CD1c-positive myeloid dendritic cell (primary cell): ENCODE results near the gene TOR3A.
A peak's percentile ranks its signal among the peaks of the same experiment; 100 is the strongest.
"Not testable (repeated sequence)": the region's sequence is repeated elsewhere in the genome, so short reads cannot be mapped to it uniquely, and the experiment has no call there.

Experiments used
- DNase-seq: peaks from one replicate; pipeline ENCODE4 v3.0.0-alpha.2; 2016; ENCODE audit errors: extremely low spot score

TOR3A gene

GRCh38 chr1:179107706-179108629 is 26.1 kb downstream of the TOR3A start:
- DNase-seq = no peak

DNA sequence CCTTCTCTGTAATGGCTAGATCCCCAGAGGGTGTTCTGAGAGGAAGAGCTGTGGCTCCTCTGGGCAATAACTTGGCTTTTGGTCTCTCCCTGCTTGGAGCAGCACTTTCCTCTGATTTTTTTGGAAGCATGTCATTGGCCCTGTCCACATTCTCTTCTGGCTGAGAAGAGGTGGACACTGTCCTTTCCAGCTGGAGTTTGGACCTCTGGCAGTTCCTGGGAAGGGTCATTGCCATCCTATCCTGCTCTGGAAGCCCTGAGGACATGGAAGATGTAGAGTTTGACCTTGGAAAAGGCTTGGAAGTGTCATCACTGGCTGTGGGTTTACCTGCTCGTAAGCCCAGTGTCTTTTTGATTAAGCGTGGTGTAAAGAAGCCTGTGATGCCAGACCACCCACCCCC is 26.8 kb downstream of the TOR3A start:
- DNase-seq = no peak

GRCh38 chr1:179115181-179115580 is 33.3 kb downstream of the TOR3A start:
- no peak for DNase-seq

- DNase-seq = no peak
Observed at GRCh38 chr1:179119513-179119912, 37.6 kb downstream of the TOR3A start.

- DNase-seq = no peak
Observed at GRCh38 chr1:179120736-179121135, 38.9 kb downstream of the TOR3A start.

DNA sequence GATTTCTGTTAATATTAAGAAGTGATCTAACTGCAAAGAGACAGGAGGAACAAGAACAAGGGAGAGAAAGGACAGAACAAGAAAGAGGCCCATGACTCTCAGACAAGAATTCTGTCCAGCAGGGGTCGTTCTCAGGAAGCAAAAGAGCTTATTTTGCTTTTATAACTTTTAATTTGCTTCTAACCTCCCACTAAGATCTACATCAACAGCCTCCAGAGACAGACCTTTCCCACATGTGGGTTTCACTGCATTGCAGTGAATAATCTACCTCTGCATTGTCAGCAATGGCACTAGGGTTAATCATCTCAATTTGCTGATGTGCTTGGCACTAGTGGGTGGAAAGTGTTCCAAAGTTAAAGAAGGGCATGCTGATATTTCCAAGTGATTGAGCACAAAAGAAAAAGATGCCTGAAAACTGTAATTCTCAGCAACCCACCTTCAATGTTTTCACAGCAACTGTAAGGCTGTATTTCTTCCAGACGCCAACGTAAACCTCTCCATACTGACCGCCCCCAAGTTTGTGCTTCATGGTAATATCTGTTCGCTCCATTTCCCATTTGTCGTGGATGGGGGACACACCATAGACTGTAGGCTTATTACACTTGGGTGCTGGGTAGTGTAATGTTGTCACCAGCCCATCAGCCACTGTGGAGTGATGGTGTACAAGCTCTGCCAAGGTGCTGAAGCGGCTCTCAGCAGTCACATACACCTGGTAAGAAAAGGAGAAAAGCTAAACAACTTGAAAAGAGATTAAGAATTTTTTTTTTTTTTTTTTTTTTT is 39.5 kb downstream of the TOR3A start:
- peak; percentile 46 for DNase-seq

DNA sequence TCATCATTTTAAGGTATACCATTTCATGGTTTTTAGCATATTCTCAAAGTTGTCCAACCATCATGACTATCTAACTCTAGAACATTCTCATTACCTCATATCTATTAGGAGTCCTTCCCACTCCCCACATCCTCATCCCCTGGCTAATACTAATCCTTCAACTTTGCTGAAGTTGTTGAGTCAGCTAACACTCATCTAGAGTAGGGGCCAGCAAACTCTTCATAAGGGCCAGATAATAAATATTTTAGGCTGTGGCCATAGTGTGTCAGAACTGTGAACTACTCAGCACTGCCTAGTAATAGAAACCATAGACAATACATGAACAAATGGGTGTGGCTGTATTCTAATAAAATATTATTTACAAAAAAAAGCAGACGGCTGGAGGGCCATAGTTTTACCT is 43.0 kb downstream of the TOR3A start:
- DNase-seq = no peak

GRCh38 chr1:179126338-179127060 is 44.6 kb downstream of the TOR3A start:
- DNase-seq = no peak

DNA sequence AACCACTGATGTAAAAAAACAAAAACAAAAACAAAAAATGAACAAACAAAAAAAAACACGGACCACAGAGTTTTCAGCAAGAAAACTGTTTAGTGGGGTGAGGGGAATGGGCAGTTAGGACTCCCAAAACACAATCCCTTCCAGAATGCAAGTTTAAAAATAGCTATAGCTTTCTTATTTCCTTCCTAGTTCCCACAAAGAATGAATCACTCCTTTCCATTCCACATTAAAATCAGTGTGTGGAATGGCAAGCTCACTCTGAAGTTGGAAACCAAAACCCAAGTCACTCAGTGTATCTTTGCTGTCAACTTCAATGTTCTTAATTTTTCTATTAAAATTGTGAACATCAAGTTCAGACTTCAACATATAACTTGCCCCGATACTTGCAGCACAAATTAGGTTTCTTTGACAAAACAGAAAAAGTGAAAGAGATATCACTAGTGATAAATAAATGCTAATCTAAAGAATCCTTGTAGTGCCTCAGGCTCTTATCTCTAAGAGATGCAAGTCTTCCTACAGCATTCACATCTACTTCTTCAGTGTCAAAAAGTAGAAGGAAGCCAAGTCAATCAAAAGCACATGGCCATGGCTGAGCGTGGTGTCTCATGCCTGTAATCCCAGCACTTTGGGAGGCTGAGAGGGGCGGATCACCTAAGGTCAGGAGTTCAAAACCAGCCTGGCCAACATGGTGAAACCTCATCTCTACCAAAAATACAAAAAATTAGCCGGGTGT is 45.5 kb downstream of the TOR3A start:
- DNase-seq = no peak

- DNase-seq = no peak
Observed at GRCh38 chr1:179128520-179128919, 46.6 kb downstream of the TOR3A start.

- DNase-seq = peak; percentile 72
Observed at GRCh38 chr1:179129702-179130473, 48.0 kb downstream of the TOR3A start.

GRCh38 chr1:179135168-179135567 is 53.3 kb downstream of the TOR3A start:
- not testable (repeated sequence) for DNase-seq

GRCh38 chr1:179135707-179136106 is 53.8 kb downstream of the TOR3A start:
- DNase-seq = not testable (repeated sequence)

GRCh38 chr1:179137617-179138255 is 55.9 kb downstream of the TOR3A start:
- DNase-seq = no peak

- DNase-seq = not testable (repeated sequence)
Observed at GRCh38 chr1:179138755-179139154, 56.9 kb downstream of the TOR3A start.

DNA sequence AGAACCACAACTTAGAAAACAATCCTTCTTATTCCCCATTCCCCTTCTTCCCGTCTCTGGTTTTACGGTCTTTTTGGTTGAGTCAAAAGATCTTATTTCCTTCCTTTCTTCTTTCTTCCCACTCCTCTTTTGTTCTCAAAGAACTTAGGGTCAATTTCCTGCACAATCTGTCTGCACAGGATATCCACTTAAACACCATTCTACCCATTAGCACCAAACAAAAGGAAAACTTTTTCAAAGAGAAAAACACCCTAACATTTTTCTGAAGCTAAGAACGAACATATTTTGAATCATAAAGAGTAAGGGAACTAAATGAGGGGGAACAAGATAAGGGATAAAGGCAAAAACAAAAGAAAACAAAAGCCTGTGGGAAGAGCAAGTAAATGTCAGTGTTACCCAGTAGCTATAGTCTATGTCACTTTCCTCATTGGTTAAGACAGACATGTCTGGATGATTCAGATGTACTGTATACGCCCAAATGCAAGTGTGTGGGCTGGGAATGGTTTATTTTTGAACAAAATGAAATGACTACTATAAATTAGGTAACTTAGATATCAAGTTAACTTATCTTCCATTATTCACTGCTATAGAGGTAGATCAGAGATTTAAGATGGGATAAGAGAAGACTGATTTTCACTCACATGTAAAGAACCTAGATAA is 59.9 kb downstream of the TOR3A start:
- peak; percentile 91 for DNase-seq

- DNase-seq = peak; percentile 94
Observed at GRCh38 chr1:179142889-179143299, 61.0 kb downstream of the TOR3A start.

GRCh38 chr1:179143322-179143721 is 61.5 kb downstream of the TOR3A start:
- DNase-seq = peak; percentile 54

GRCh38 chr1:179144626-179145025 is 62.8 kb downstream of the TOR3A start:
- DNase-seq = no peak

DNA sequence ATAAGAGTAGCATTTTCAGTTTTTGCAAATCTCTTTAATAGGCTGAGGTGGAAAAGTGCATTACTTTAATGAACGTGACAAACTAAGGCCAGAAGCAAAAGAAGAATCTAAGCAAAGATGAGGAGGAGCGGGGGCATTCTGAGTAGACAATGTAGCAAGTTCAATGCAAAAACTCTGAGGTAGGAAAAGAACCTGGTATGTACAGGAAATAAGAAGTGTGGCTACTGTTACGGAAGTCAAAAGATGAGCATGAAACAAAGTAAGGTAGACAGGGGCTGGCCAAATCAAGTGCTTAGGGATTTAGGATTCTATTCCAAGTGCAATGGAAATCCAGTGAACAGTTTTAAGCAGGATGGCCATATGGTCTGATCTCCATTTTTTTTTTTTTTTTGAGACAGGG is 63.7 kb downstream of the TOR3A start:
- DNase-seq = no peak
